OCI-LY1 (cell line): ENCODE results near the gene GABRA5.

Experiments used
- CTCF ChIP-seq: fragments of 200-600 bp; sonication (generic), shearing (Covaris generic); IDR thresholded peaks from 2 replicates; pipeline ENCODE4 v1.5.1; 2017; ENCODE audit warnings: mild to moderate bottlenecking, antibody characterized with exemption, low read length, moderate library complexity, mixed read lengths
- EZH2 ChIP-seq: fragments of 200-600 bp; sonication (generic), shearing (Covaris generic); IDR thresholded peaks from 2 replicates; pipeline ENCODE4 v1.8.0; 2017; ENCODE audit warnings: borderline replicate concordance, mixed run types, mild to moderate bottlenecking, antibody characterized with exemption, low read length, moderate library complexity, mixed read lengths

- TF ChIP-seq EZH2 (no peak), CTCF (no peak)
Observed at GRCh38 chr15:26899658-26900057, 32.8 kb downstream of the GABRA5 start.
